Measurements from ENCODE around the gene TCEANC2.

TCEANC2 gene

GRCh38 chr1:54129858-54130257, 76.5 kb downstream of the TCEANC2 start:
- no peak for FAIRE-seq
- DNase-seq (ENCODE audit: insufficient read length, low spot score) = no peak

GRCh38 chr1:54131419-54131818, 78.0 kb downstream of the TCEANC2 start:
- FAIRE-seq (no peak), DNase-seq (ENCODE audit: insufficient read length, low spot score) (no peak)

GRCh38 chr1:54132495-54132894, 79.1 kb downstream of the TCEANC2 start:
- FAIRE-seq = no peak

GRCh38 chr1:54134295-54134694, 80.9 kb downstream of the TCEANC2 start:
- no peak for FAIRE-seq
- DNase-seq (ENCODE audit: insufficient read length, low spot score) = no peak

More at GRCh38 chr1:54132495-54132894, 79.1 kb downstream of the TCEANC2 start:
- no peak for DNase-seq (ENCODE audit: insufficient read length, low spot score)

GRCh38 chr1:54135436-54136120, 82.2 kb downstream of the TCEANC2 start:
- DNase-seq (ENCODE audit: insufficient read length, low spot score) (no peak), FAIRE-seq (no peak)

- FAIRE-seq = no peak
These were observed 83.0 kb downstream of the TCEANC2 start for GRCh38 chr1:54136269-54136896.

GRCh38 chr1:54136963-54137533, 83.6 kb downstream of the TCEANC2 start:
- FAIRE-seq (no peak), DNase-seq (ENCODE audit: insufficient read length, low spot score) (no peak)

More at GRCh38 chr1:54136269-54136896, 83.0 kb downstream of the TCEANC2 start:
- no peak for DNase-seq (ENCODE audit: insufficient read length, low spot score)

GRCh38 chr1:54137534-54138061, 84.2 kb downstream of the TCEANC2 start:
- FAIRE-seq (no peak), DNase-seq (ENCODE audit: insufficient read length, low spot score) (no peak)

GRCh38 chr1:54138994-54139393, 85.6 kb downstream of the TCEANC2 start:
- FAIRE-seq (no peak), DNase-seq (ENCODE audit: insufficient read length, low spot score) (no peak)

- no peak for DNase-seq (ENCODE audit: insufficient read length, low spot score)
- no peak for FAIRE-seq
These were observed 86.3 kb downstream of the TCEANC2 start for GRCh38 chr1:54139711-54140110.

GRCh38 chr1:54142146-54142900, 88.9 kb downstream of the TCEANC2 start:
- DNase-seq (ENCODE audit: insufficient read length, low spot score) (no peak), FAIRE-seq (no peak)

- DNase-seq (ENCODE audit: insufficient read length, low spot score) (no peak), FAIRE-seq (no peak)
These were observed 91.0 kb downstream of the TCEANC2 start for GRCh38 chr1:54144366-54144765.

GRCh38 chr1:54149734-54150133, 96.3 kb downstream of the TCEANC2 start:
- DNase-seq (ENCODE audit: insufficient read length, low spot score) (no peak), FAIRE-seq (no peak)

GRCh38 chr1:54151013-54151412, 97.6 kb downstream of the TCEANC2 start:
- FAIRE-seq (no peak), DNase-seq (ENCODE audit: insufficient read length, low spot score) (no peak)

GRCh38 chr1:54152696-54153095, 99.3 kb downstream of the TCEANC2 start, which contains the start of gene CDCP2:
Gene CDCP2 (minus strand): TSS chr1:54153000. CDS start chr1:54152922, 78 bp downstream.
- FAIRE-seq (no peak), DNase-seq (ENCODE audit: insufficient read length, low spot score) (no peak)

GRCh38 chr1:54153535-54154439, 100.4 kb downstream of the TCEANC2 start:
- no peak for DNase-seq (ENCODE audit: insufficient read length, low spot score)
- no peak for FAIRE-seq

Data from GM19239 (cell line).